Measurements from ENCODE around the gene TBX20.

DNA sequence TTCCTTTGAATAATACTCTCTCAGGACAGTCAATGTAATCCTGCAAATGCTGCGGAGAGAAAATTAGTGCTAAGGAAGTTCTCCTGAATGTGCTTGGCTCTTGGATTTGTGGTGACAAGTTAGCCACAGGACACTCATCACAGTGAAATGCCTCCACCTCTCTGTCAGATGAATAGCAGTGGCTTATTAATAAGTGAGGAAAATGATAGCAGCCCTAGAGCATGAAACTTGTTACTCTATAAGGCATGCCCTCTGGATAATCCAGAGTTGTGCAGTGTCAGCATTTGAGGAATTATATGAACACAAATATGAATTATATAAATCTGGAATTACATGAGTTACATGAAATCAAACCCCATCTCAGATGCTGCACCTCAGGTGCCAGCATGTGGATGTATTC is 23.5 kb upstream of the TBX20 start:
- no peak for TF ChIP-seq POLR2AphosphoS5 (IDR thresholded peaks at IDR 0.05)
- TF ChIP-seq, protein P1, sequence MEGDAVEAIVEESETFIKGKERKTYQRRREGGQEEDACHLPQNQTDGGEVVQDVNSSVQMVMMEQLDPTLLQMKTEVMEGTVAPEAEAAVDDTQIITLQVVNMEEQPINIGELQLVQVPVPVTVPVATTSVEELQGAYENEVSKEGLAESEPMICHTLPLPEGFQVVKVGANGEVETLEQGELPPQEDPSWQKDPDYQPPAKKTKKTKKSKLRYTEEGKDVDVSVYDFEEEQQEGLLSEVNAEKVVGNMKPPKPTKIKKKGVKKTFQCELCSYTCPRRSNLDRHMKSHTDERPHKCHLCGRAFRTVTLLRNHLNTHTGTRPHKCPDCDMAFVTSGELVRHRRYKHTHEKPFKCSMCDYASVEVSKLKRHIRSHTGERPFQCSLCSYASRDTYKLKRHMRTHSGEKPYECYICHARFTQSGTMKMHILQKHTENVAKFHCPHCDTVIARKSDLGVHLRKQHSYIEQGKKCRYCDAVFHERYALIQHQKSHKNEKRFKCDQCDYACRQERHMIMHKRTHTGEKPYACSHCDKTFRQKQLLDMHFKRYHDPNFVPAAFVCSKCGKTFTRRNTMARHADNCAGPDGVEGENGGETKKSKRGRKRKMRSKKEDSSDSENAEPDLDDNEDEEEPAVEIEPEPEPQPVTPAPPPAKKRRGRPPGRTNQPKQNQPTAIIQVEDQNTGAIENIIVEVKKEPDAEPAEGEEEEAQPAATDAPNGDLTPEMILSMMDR (IDR thresholded peaks at IDR 0.05) = no peak
